ENCODE measurements around the gene PCBP3.

PCBP3 gene

GRCh38 chr21:45816794-45817193, 173.3 kb downstream of the PCBP3 start:
- no peak for DNase-seq

- DNase-seq: no peak
These were observed 173.8 kb downstream of the PCBP3 start for GRCh38 chr21:45817345-45817744.

GRCh38 chr21:45818276-45818903, 174.9 kb downstream of the PCBP3 start:
- peak; percentile 33 for DNase-seq

GRCh38 chr21:45818904-45819285, 175.4 kb downstream of the PCBP3 start:
- peak; percentile 85 for DNase-seq

- DNase-seq: no peak
These were observed 176.1 kb downstream of the PCBP3 start for GRCh38 chr21:45819478-45820170.

GRCh38 chr21:45820171-45821091, 176.9 kb downstream of the PCBP3 start:
- peak; percentile 68 for DNase-seq

GRCh38 chr21:45821315-45821962, 177.9 kb downstream of the PCBP3 start:
- DNase-seq: no peak

- DNase-seq: no peak
These were observed 178.5 kb downstream of the PCBP3 start for GRCh38 chr21:45821998-45822397.

GRCh38 chr21:45822429-45823099, 179.0 kb downstream of the PCBP3 start:
- DNase-seq: no peak

- DNase-seq: no peak
These were observed 179.7 kb downstream of the PCBP3 start for GRCh38 chr21:45823100-45823681.

GRCh38 chr21:45824546-45825215, 181.2 kb downstream of the PCBP3 start:
- DNase-seq: no peak

- no peak for DNase-seq
These were observed 181.7 kb downstream of the PCBP3 start for GRCh38 chr21:45825219-45825618.

- DNase-seq: no peak
These were observed 183.3 kb downstream of the PCBP3 start for GRCh38 chr21:45826676-45827301.

GRCh38 chr21:45827302-45827692, 183.8 kb downstream of the PCBP3 start:
- DNase-seq: no peak

GRCh38 chr21:45827881-45828579, 184.5 kb downstream of the PCBP3 start:
- no peak for DNase-seq

GRCh38 chr21:45828580-45829570, 185.3 kb downstream of the PCBP3 start:
- DNase-seq: no peak

GRCh38 chr21:45829668-45830067, 186.1 kb downstream of the PCBP3 start:
- DNase-seq: no peak

GRCh38 chr21:45830221-45830640, 186.7 kb downstream of the PCBP3 start:
- no peak for DNase-seq

- no peak for DNase-seq
These were observed 187.3 kb downstream of the PCBP3 start for GRCh38 chr21:45830720-45831366.

Measured in NK-92 treated with Interleukin-12 subunit alpha and Interleukin-12 subunit beta, amount 100 ng/mL, for 24 hours (cell line).